Peyer's patch (tissue), 4 donors: Measurements from ENCODE around the gene VPS33B.

ENCODE experiments used
- CTCF ChIP-seq, 6 experiments: fragments of 450-650 bp in 4 of 6; fragments of 200-600 bp in 2 of 6; sonication (generic) in 1 of 6; IDR thresholded peaks; one replicate each; pipeline ENCODE4 v1.5.1; 2017 to 2019; ENCODE audit warnings: antibody characterized with exemption in 6 of 6, mild to moderate bottlenecking in 3 of 6, moderate library complexity in 1 of 6
- POLR2A ChIP-seq, 2 donors: fragments of 450-650 bp; IDR thresholded peaks; one replicate each; pipeline ENCODE4 v1.5.1; 2017; ENCODE audit warnings: antibody characterized with exemption in 2 of 2, mild to moderate bottlenecking in 2 of 2, moderate library complexity in 2 of 2

GRCh38 chr15:90982135-90982534 lies 40.3 kb downstream of the VPS33B start:
- no peak for TF ChIP-seq CTCF (IDR thresholded peaks at IDR 0.05)
- TF ChIP-seq POLR2A (IDR thresholded peaks at IDR 0.05), result no peak
